Progenitor cell of endocrine pancreas (in vitro differentiated cells): ENCODE results near the gene APBB2. TPM values are rescaled to one million over a fixed set of nuclear protein-coding genes. Genes with fewer than 3 reads are reported as not detected.

Experiments used
- DNase-seq: peaks from one replicate; pipeline ENCODE4 v3.0.0; 2021; ENCODE audit warnings: low spot score; ENCODE audit not compliant: unreplicated experiment
- H3K27ac Mint-ChIP-seq: 2 replicates; pipeline ENCODE4 v1.8.0; 2021; ENCODE audit warnings: mild to moderate bottlenecking, moderate library complexity, mixed read lengths
- H3K27me3 Mint-ChIP-seq: 2 replicates; pipeline ENCODE4 v1.8.0; 2021; ENCODE audit warnings: mixed read lengths
- H3K36me3 Mint-ChIP-seq: 2 replicates; pipeline ENCODE4 v1.8.0; 2022; ENCODE audit warnings: mixed read lengths; ENCODE audit not compliant: insufficient read depth
- H3K4me1 Mint-ChIP-seq: 2 replicates; pipeline ENCODE4 v1.8.0; 2021; ENCODE audit warnings: low read depth, mixed read lengths
- H3K4me3 Mint-ChIP-seq: 2 replicates; pipeline ENCODE4 v1.8.0; 2021; ENCODE audit warnings: low read depth, mild to moderate bottlenecking, moderate library complexity, mixed read lengths
- H3K9me3 Mint-ChIP-seq: 2 replicates; pipeline ENCODE4 v1.8.0; 2021; ENCODE audit warnings: low read depth, mixed read lengths
- total RNA-seq: library from RNA; stranded (reverse); gene quantifications from 2 replicates; pipeline ENCODE4 v1.2.1, GENCODE V29; 2021
- TF ChIP-seq, protein P1 (sequence below): fragments of 200-600 bp; sonication (generic); IDR thresholded peaks from one replicate; pipeline ENCODE4 v1.5.0; 2021; ENCODE audit warnings: antibody characterized with exemption, mild to moderate bottlenecking; ENCODE audit not compliant: unreplicated experiment

The APBB2 gene
- total RNA-seq, 1 donor from 2014 or later, result 61.7 TPM

GRCh38 chr4:40843696-40844095, 370.6 kb downstream of the APBB2 start:
- H3K4me3 Mint-ChIP-seq, result no peak overlapping the region
- peaks cover 2% of the 10 kb centered on the region for H3K36me3 Mint-ChIP-seq
- DNase-seq, result no peak
- peaks cover 25% of the 10 kb centered on the region for H3K4me1 Mint-ChIP-seq
- no peaks in the 10 kb centered on the region for H3K9me3 Mint-ChIP-seq
- H3K27me3 Mint-ChIP-seq, result no peaks in the 10 kb centered on the region
- TF ChIP-seq, protein P1, sequence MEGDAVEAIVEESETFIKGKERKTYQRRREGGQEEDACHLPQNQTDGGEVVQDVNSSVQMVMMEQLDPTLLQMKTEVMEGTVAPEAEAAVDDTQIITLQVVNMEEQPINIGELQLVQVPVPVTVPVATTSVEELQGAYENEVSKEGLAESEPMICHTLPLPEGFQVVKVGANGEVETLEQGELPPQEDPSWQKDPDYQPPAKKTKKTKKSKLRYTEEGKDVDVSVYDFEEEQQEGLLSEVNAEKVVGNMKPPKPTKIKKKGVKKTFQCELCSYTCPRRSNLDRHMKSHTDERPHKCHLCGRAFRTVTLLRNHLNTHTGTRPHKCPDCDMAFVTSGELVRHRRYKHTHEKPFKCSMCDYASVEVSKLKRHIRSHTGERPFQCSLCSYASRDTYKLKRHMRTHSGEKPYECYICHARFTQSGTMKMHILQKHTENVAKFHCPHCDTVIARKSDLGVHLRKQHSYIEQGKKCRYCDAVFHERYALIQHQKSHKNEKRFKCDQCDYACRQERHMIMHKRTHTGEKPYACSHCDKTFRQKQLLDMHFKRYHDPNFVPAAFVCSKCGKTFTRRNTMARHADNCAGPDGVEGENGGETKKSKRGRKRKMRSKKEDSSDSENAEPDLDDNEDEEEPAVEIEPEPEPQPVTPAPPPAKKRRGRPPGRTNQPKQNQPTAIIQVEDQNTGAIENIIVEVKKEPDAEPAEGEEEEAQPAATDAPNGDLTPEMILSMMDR, result no peak
- H3K27ac Mint-ChIP-seq, result no peak overlapping the region

GRCh38 chr4:40842725-40843423, 371.5 kb downstream of the APBB2 start:
- DNase-seq, result no peak
- Mint-ChIP-seq H3K27me3 (no peaks in the 10 kb centered on the region), H3K4me1 (peaks cover 21% of the 10 kb centered on the region), H3K27ac (no peak overlapping the region), H3K36me3 (peaks cover 3% of the 10 kb centered on the region), H3K9me3 (no peaks in the 10 kb centered on the region), H3K4me3 (no peak overlapping the region)
- TF ChIP-seq, protein P1, result no peak

DNA sequence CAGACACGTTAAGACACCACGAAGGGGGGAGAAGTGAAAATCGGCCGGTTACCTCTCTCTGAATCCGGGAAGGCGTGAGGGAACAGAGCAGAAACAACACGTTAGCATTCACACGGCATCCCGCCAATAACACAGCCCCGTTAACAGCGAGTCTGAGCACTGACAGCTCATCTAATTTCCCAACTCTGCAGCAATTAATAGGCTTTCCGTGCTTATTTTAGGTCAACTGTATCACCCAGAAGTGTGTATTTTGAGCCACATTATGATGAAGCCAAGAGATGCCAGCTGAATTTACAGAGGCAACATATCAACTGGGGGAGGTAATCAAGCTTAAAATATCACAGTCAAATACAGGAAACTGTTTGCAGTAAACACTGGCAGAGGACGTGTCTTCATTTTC, 372.0 kb downstream of the APBB2 start:
- TF ChIP-seq, protein P1, result no peak
- Mint-ChIP-seq H3K27me3 (no peaks in the 10 kb centered on the region), H3K36me3 (peaks cover 3% of the 10 kb centered on the region), H3K4me3 (no peak overlapping the region), H3K4me1 (peaks cover 21% of the 10 kb centered on the region), H3K27ac (peak overlapping the region; percentile 42), H3K9me3 (no peaks in the 10 kb centered on the region)
- no peak for DNase-seq

- Mint-ChIP-seq H3K4me1 (peaks cover 21% of the 10 kb centered on the region), H3K27ac (peak overlapping the region; percentile 77), H3K4me3 (no peak overlapping the region), H3K27me3 (no peaks in the 10 kb centered on the region), H3K9me3 (no peaks in the 10 kb centered on the region), H3K36me3 (peaks cover 3% of the 10 kb centered on the region)
- TF ChIP-seq, protein P1, result peak; percentile 75
- peak; percentile 37 for DNase-seq
Measured at GRCh38 chr4:40840985-40841571, 373.3 kb downstream of the APBB2 start.

DNA sequence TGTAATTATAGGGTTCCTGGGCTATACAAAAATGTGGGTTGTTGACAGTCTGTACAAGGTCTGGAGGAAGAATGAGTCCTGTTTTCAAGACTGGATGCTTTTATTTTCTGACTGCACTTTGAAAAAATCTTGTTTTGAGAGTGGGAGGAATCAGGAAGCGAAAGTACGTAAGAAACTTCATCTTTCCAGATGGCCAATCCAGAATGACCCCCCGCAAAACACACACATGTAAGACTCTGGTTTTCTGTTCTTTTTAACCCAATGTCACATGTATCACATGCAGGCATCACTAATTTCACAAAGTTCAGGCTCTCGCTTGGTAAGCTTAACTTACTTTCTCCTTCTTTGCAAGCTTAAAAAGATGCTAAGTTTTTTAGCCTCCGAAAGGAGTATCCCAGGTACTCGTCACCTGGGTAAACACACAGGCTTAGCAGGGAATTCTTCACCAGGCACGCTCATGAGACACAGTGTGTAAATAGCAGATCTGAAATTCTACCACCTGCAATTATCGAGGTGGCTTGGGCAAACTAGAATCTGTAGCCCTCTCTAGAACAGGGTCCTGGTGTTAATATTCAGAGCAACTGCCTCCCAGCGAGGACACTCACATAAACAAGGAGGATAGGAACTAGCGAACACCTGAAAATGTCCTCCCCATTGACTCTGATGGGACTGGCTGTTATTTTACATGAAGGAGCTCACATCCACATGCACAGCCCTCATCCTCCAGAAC, 373.9 kb downstream of the APBB2 start:
- TF ChIP-seq, protein P1, result no peak
- DNase-seq, result no peak
- Mint-ChIP-seq H3K4me1 (peaks cover 19% of the 10 kb centered on the region), H3K27me3 (no peaks in the 10 kb centered on the region), H3K27ac (peak overlapping the region; percentile 77), H3K9me3 (no peaks in the 10 kb centered on the region), H3K36me3 (peaks cover 6% of the 10 kb centered on the region), H3K4me3 (no peak overlapping the region)
